Measurements from ENCODE around the gene NLRP12.

Gene NLRP12

GRCh38 chr19:53808710-53809125, 15.4 kb downstream of the NLRP12 start:
- no peak overlapping the region for H3K4me2 ChIP-seq (ENCODE audit: low read length)
- H3K36me3 ChIP-seq (ENCODE audit: control insufficient read depth, insufficient read depth, low read length): no peaks in the 10 kb centered on the region
- no peaks in the 10 kb centered on the region for H3K79me2 ChIP-seq
- H3K9ac ChIP-seq: no peak overlapping the region
- H3K4me3 ChIP-seq (ENCODE audit: low read depth, low read length): no peak overlapping the region
- H3K27me3 ChIP-seq (ENCODE audit: control insufficient read depth, insufficient read depth, low read length): no peaks in the 10 kb centered on the region
- H3K9me3 ChIP-seq (ENCODE audit: control insufficient read depth, low read length): no peaks in the 10 kb centered on the region
- no peak overlapping the region for H3K27ac ChIP-seq
- no peaks in the 10 kb centered on the region for H3K4me1 ChIP-seq
- no peak for TF ChIP-seq CTCF (IDR thresholded peaks at IDR 0.05)
- no peak overlapping the region for H2AFZ ChIP-seq

GRCh38 chr19:53801257-53801656, 22.9 kb downstream of the NLRP12 start:
- H3K4me1 ChIP-seq: no peaks in the 10 kb centered on the region
- no peaks in the 10 kb centered on the region for H3K9me3 ChIP-seq (ENCODE audit: control insufficient read depth, low read length)
- no peaks in the 10 kb centered on the region for H3K27me3 ChIP-seq (ENCODE audit: control insufficient read depth, insufficient read depth, low read length)
- no peak overlapping the region for H3K4me2 ChIP-seq (ENCODE audit: low read length)
- H3K4me3 ChIP-seq (ENCODE audit: low read depth, low read length): no peak overlapping the region
- H3K36me3 ChIP-seq (ENCODE audit: control insufficient read depth, insufficient read depth, low read length): no peaks in the 10 kb centered on the region
- no peak overlapping the region for H2AFZ ChIP-seq
- no peak for TF ChIP-seq CTCF (IDR thresholded peaks at IDR 0.05)
- no peaks in the 10 kb centered on the region for H3K79me2 ChIP-seq
- H3K27ac ChIP-seq: no peak overlapping the region
- no peak overlapping the region for H3K9ac ChIP-seq

DNA sequence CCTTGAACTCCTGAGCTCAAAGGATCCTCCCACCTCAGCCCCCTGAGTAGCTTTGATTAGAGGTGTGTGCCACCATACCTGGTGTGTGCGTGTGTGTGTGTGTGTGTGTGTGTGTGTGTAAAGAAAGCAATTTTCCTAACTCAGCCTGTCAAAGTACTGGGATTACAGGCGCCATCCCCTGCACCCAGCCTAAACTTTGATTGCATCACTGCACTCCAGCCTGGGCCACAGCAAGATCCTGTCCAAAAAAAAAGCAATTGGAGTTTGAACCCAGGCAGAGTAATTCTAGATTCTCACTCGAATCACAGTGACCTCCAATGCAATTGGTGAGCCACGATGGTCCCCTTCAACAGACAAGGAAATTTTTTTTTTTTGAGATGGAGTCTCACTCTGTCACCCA, 29.1 kb downstream of the NLRP12 start:
- no peaks in the 10 kb centered on the region for H3K36me3 ChIP-seq (ENCODE audit: control insufficient read depth, insufficient read depth, low read length)
- TF ChIP-seq CTCF (IDR thresholded peaks at IDR 0.05): no peak
- H2AFZ ChIP-seq: no peak overlapping the region

GRCh38 chr19:53792721-53793433, 31.2 kb downstream of the NLRP12 start:
- Histone ChIP-seq H3K9me3 (ENCODE audit: control insufficient read depth, low read length) (no peaks in the 10 kb centered on the region), H2AFZ (no peak overlapping the region), H3K4me1 (no peaks in the 10 kb centered on the region), H3K4me3 (ENCODE audit: low read depth, low read length) (no peak overlapping the region), H3K9ac (no peak overlapping the region), H3K27me3 (ENCODE audit: control insufficient read depth, insufficient read depth, low read length) (no peaks in the 10 kb centered on the region), H3K79me2 (no peaks in the 10 kb centered on the region), H3K36me3 (ENCODE audit: control insufficient read depth, insufficient read depth, low read length) (no peaks in the 10 kb centered on the region), H3K4me2 (ENCODE audit: low read length) (no peak overlapping the region), H3K27ac (no peak overlapping the region)
- peak; percentile 99 for TF ChIP-seq CTCF (IDR thresholded peaks at IDR 0.05)

More for the DNA sequence above, 29.1 kb downstream of the NLRP12 start:
- Histone ChIP-seq H3K27me3 (ENCODE audit: control insufficient read depth, insufficient read depth, low read length) (no peaks in the 10 kb centered on the region), H3K4me1 (no peaks in the 10 kb centered on the region), H3K79me2 (no peaks in the 10 kb centered on the region), H3K4me2 (ENCODE audit: low read length) (no peak overlapping the region), H3K27ac (no peak overlapping the region), H3K9me3 (ENCODE audit: control insufficient read depth, low read length) (no peaks in the 10 kb centered on the region), H3K4me3 (ENCODE audit: low read depth, low read length) (no peak overlapping the region), H3K9ac (no peak overlapping the region)

Measured in parathyroid adenoma (tissue), 2 donors.